ENCODE results near the gene BCL2L2.
"Not testable (repeated sequence)": the region's sequence is repeated elsewhere in the genome, so short reads cannot be mapped to it uniquely, and the experiment has no call there.

BCL2L2 gene, protein sequence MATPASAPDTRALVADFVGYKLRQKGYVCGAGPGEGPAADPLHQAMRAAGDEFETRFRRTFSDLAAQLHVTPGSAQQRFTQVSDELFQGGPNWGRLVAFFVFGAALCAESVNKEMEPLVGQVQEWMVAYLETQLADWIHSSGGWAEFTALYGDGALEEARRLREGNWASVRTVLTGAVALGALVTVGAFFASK

DNA sequence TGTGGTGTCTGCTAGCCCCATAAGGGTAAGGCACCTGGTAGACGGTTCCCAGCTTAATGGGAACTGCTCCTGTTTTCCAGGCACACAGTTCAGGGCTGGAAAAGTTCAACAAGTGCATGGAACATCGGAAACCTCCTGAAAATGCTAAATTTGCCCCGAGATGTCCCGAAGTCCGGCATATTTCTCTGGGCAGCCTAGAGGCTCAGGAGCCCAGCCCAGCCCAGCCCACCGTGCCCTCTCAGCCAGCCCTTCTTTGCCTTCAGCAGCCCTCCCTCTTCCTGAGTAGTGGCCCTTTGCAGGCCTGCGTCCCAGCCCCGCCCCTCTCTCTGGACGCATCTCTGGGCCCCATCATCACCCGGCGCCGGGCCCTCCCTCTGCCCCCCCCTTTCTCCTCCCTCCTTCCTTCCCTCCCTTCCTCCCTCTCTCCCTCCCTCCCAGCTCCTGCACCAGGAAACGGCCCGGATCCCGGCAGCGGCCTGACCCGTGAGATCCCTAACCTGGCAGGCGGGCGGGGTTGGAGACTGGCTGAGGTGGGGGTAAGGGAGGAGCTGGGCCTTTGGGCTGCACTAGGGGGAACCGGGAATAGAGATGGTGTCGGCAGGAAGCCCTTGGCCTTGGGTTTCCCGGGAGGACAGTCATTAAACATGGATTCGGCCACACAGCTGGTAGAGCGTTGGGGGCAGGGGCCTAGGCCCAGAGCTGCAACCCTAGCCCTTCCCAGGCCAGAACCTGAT lies at the start of gene BCL2L2:
BCL2L2 (plus strand) TSS at position 422 of the 734 bp plus-strand sequence. CDS start 935 bp downstream, outside the sequence.
- DNase-seq, result no peak

DNA sequence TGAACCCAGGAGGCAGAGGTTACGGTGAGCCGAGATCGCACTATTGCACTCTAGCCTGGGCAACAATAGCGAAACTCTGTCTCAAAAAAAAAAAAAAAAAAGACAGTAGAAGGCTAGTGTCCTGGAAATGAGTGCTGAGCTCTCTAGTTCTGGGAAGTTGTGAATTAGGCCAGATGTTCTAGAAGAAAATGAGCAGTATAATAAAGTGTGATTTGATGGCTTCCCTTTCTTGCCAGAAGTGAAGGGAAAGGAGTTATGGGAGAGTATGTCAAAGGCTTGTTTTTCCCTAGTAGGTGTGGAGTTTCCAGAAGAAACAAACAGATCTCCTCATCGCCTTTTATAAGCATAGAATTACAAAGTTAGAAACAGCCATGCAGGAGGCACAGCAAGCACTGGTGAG lies 48.4 kb upstream of the BCL2L2 start:
- no peak for DNase-seq

DNA sequence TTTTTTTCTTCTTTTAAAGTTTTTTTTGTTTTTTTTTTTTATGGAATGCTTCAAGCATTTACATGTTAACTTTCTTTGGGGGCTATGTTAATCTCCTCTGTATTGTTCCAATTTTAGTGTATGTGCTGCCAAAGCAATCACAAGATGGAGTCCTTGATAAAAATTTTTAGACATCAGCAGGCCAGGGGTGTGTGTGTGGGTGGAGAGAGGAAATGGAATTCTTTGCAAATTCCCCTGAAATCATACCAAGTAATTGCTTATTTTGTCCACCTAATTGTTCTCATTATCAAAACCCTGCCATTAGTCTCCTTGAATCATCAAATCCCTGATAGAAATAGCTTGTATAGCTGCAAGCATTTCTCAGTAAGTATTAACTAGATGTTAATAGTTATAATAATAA lies 47.2 kb upstream of the BCL2L2 start:
- no peak for DNase-seq

DNA sequence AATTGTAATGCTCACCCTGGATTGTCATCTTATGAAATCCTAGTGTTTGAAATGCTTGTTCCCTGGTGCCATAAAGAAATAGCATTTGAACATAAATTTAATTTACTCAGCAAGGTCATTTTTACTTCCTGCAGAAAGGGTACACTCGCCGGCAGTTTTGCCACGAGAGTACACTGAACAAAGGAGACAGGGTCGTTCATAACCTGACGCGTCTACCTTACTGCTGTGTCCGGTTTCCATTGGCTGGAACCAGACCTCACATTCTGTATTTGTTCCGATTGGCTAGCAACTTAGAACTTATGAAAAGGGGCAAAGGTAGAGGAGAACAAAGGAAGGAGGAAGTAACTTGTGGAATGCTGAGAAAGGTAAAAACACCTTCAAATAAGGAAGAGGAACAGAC lies 45.8 kb upstream of the BCL2L2 start:
- DNase-seq, result not testable (repeated sequence)

DNA sequence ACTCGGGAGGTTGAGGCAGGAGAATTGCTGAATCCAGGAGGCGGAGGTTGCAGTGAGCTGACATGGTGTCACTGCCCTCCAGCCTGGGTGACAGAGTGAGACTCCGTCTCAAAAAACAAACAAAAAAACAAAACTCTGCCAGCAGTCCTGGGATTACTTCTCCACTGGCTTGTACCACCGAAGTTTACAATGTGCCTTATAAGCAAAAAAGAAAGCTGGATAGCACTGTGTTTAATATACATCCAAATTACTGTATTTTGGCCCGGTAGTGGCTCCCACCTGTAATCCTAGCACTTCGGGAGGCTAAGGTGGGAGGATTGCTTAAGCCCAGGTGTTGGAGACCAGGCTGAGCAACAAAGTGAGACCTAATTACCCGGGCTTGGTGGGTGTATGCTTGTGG lies 37.4 kb upstream of the BCL2L2 start:
- no peak for DNase-seq

DNA sequence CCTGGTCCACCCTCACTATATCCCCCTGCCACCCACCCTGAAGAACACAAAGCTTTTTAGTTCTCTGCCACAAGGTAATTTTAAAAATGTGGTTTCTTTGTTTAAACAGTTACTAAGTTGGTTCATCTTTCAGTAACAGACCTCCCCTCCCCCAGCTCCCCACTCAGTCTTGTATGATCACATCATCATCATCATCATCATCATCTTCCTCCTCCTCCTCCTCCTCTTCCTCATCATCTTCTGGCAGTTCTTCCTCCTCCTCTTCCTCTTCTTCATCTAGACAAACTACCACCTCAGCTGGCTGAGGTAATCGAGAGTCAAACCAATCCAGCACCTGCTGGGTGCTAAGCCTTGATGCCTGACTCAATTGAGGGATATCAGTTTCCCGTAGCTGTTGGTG lies 31.2 kb upstream of the BCL2L2 start:
- DNase-seq, result no peak

DNA sequence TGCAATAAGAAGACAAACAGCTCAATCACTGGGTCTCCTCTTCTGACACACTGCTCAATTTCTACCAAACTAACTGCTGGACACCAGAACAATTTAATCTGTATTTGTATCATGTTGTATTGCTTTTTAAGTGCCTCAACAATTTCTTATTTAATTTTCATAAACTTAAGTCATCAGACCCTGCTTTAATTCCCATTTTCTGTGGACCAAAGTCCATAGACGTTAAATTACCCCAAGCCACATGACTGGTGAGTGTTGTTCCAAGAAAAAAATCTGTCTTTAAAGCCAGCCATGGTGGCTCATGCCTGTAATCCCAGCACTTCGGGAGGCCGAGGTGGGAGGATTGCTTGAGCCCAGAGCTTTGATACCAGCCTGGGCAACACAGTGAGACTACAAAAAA lies 29.4 kb upstream of the BCL2L2 start:
- DNase-seq, result no peak

DNA sequence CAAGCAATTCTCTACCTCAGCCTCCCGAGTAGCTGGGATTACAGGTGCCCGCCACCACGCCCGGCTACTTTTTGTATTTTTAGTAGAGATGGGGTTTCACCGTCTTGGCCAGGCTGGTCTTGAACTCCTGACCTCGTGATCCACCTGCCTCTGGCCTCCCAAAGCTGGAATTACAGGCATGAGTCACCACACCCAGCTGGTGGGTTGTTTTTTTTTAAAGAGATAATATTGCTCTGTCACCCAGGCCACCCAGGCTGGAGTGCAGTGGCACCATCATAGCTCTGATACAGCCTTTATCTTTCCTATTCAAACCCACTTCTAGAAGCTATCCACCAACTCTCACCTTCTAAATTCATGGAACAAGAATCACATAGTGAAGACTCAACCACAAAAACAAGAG lies 28.7 kb upstream of the BCL2L2 start:
- not testable (repeated sequence) for DNase-seq

DNA sequence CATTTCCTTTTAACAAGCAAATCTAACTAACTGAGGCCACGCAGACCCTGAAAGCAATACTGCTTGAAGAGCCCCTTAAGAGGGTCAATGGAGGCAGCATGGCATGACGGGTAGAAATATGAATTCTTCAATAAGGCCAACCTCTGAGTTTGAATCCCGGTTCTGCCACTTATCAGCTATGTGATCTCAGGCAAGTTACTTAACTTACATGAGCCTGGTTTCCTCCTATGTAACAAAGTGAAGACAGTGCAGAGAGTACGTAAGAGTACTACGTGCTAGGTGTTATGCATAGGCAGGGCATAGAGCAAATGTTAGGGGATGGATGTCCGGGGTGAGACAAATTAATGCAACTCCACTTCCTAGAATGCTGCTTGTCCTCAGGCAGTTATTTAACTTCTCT lies 25.4 kb upstream of the BCL2L2 start:
- no peak for DNase-seq

DNA sequence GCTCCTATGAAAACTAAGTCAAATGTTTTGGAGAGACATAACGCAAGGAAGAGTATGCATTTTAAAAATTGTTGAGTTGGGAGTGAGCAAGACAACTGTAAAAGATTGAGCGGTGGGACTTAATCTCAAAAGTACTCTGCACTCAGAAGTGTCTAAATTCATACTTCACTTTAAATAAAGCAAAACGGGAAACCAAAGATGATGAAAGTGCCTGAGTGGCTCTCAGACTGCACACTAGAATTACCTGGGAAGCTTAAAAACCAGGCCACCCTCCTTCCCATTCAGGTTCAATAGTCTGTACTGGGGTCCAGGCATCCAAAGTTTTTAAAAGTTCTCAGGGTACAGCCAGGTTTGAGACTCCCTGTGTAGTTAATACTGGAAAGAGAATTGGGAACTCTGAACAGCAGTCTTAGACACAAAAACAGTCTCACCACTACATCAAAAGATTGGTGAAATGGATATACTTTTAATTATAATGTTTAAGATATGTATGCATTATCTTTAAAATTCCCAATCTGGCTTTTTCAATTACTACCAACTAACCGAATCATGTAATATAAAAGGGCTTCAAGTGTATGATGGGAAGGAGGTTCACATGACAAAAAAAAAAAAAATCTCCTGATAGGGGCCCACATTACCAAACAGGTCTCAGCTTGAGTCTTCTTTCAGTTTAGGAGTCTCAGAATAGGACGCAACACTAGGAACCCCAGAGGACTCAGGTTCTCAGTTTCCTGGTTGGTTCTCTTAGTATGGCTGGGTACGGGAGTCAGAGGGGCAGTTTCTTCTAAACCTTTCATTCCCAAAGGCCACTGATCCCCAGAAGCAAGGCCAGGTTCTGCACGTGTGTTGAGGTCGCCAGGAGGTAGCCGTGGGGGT lies 21.7 kb upstream of the BCL2L2 start:
- DNase-seq, result no peak

DNA sequence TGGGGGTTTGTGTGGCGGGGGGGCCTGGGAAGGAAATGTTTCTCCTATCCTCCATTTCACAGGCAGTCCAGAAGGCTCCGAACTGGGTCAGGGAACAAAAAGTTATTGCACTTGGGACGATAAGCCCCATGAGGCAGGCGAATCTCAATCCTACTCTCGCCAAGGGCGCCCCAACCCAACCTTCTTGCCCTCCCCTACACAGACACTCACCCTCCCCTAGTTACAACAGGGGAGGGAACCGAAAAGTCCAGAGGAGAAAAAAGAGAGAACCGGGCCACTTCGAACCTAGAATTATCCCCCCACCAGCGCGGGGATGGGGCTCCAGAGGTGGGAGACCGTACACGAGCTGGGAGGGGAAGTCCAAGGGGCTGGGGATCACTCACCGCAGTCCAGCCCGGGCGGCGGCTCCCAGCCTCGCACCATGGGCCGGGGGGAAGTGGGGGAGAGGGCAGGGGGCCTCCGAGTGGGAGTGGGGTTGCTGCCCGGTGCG lies 21.1 kb upstream of the BCL2L2 start:
- no peak for DNase-seq

DNA sequence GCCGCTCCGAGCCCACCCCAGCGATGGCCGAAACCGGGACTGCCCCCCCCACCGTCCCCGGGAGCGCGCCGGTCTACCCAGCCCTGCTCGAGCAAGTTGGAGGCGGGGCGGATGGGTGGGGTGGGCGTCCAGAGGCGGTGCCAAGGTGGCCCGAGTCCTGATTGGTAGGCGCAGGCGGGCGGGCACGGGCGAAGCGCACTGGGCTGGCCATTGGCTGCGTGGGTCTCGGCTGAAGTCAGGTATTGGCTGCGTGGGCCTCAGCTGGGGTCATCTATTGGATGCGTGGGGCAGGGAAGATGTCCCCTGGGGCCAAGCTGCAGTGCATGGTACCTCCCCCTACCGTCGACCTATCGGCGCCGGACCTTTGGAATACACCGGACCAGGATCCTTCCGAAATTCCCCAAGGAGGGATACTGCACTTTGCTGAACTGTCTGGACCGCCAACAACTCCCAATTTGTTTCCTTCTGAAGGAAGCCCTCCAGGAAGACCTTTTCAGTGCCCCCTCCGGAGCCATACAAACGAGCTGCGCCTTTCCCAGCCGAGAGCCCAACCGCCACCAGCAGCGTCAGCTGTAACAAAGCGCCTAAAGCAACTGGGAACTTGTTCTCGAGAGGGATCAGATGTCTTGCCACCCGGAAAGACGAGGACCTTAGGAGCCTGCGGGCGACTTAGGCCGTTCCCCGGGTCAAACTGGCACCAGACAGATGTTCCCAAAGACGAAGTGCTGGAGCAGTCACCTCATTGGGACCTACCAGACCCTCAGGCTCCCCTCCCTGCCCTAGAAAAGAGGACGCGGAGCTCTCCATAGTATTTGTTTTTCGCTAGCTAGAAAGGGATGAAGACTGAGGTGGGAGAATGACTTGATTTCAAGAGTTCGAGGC lies 20.4 kb upstream of the BCL2L2 start, which contains the start of gene HOMEZ:
HOMEZ (minus strand) TSS at position 113 of the 882 bp plus-strand sequence. CDS start 180 bp downstream, outside the sequence.
- peak; percentile 98 for DNase-seq

DNA sequence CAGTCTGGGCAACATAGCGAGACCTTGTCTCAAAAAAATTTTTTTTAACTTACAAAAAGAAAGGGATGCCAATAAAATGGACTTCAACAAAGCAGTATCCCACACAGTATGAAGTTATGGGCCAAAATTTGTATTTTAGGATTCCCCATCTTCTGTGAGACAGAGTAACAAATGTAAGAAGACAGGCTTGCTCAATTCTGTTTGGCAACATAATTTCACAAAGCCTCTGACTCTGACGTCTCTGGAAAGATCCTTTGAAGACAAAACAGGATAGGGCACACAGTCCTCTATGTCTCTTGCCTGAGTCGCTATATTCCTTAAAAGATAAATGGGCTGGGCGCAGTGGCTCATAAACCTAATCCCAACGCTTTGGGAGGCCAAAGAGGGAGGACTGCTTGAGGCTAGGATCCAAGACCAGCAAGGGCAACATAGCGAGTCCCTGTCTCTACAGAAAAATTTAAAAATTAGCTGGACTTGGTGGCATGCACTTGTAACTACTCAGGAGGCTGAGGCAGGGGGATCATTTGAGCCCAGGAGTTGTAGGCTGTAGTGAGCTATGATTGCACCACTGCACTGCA lies 19.6 kb upstream of the BCL2L2 start:
- DNase-seq, result no peak

DNA sequence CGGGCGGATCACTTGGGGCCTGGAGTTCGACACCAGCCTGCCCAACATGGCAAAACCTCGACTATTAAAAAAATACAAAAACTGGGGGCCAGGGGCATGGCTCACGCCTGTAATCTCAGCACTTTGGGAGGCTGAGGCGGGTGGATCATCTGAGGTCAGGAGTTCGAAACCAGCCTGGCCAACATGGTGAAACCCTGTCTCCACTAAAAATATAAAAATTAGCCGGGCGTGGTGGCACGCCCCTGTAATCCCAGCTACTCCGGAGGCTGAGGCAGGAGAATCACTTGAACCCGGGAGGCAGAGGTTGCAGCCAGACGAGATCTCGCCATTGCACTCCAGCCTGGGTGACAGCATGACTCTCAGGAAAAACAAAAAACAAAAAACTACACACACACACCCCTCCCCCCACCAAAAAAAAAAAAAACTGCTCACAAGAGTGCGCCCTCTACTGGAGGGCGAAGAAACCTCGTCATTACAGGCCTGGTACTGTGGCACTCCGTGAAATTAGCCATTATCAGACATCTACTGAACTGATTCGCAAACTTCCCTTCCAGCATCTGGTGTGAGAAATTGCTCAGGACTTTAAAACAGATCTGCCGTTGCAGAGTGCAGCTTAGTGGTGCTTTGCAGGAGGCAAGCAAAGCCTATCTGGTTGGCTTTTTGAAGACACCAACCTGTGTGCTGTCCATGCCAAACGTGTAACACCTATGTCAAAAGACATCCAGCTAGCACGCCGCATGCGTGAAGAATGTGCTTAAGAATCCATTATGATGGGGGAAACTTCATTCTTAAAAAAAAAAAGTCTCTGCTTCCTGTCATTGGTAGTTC lies 11.7 kb upstream of the BCL2L2 start:
- peak; percentile 74 for DNase-seq

DNA sequence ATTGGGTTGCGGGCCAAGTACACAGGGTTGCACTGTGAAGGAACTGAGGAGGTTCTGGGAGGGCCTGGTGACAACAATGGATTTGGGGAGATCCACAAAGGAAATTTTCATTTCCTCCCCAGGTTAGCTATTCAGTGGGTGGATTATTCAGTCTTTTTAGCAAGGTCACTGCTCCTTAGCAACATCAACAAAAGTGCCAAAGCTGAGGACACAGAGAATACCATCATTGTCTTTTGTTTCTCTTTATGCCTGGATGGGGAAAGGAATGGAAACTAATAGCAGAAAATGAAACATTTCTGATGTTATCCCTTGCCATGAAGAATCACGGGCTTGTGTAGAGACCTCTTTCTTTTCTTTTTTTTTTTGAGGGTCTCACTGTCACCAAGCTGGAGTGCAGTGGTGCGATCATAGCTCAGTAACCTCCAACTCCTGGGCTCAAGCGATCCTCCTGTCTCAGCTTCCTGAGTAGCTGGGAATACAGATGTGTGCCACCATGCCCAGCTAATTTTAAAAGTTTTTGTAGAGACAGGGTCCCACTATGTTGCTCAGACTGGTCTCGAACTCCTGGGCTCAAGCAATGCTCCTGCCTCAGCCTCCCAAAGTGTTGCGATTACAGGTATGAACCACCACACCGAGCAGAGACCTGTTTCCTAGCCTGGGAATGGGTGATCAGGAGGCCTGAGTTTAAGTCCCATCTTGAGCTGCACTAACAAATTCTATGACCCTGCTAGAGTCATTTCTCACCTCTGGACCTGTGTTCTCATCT lies 10.4 kb upstream of the BCL2L2 start:
- no peak for DNase-seq

DNA sequence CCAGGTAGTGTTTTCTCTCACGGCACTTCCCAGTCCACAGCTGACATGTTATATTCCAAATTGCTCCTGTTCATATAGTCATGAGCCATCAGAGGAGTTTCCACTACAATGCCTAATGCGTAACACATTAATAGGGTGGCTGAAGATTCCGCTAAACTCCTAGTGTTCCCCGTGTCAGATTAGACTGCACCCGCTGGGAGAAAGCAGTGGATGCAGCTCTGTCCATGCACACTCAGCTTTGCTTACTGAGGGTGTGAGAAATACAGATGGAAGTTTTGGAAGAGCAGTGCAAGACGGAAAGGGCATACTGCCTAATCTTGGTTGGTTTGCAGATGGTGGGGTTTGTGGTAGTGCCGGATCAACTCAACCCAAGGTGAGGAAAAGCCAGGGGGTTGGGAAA lies 9.5 kb upstream of the BCL2L2 start:
- DNase-seq, result no peak

DNA sequence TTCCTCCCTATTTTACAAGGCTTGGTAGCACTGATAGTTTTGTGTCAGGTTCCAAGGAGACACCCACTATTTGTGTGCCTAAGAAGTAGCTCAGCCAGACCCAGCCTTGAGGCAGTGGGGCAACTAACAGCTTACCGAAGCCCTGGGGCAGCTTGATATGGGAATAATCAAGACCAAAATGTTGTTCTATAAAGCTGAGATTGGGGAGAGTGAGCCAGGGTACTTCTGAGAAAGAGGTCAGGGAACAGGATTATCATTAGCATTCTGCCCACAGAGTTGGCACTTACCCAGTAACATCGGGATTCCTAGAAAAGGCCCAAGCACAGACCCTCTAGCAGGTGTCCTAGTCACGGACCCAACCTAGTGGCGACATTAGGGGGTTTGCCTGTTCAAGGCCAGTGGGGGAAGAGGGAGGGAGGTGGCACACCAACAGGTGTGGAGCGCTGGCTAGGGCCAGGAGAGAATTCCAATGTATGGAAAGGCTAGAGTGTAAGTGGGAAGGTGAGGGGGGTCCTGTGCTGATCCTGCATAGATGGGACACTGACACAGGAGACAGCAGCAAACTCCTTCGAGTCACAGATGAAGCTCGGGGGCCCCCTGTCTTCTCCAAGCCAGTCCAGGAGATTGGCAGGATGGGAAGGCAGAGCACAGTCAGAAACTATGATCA lies 8.9 kb upstream of the BCL2L2 start:
- DNase-seq, result no peak

DNA sequence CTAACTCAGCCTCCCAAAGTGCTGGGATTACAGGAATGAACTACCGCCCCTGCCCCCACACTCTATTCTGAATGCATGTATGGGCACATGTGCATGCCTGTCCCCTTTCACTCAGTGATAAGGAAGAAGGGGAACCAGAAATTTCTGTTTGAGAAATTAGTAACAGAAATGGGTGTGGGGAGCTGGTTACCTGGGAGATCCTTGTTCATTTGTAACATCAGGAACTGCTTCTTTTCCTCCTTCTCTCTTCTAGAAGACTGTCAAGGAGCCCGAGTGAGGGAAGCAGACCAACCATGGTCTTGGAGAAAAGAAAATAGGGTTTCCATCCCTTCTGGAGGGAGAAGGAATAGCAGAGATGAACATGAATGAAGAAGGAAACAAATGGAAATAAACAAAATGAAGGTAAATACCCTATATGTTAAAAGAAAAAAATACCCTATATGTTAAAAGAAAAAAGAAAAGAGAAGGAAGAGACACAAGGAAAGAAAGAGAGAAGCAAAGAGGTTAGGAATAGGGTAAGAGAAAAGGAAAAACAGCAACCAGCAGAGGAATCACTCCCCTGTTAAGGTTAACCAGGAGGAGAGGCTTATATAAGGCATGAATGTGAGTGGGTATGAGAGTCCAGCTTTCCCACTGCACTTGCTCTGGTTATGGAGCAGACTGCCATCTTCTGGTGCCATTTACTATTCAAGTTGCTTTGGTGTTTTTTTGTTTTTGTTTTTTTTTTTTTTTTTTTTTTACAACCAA lies 7.2 kb upstream of the BCL2L2 start:
- no peak for DNase-seq
